ENCODE results near the gene SYT14.

DNA sequence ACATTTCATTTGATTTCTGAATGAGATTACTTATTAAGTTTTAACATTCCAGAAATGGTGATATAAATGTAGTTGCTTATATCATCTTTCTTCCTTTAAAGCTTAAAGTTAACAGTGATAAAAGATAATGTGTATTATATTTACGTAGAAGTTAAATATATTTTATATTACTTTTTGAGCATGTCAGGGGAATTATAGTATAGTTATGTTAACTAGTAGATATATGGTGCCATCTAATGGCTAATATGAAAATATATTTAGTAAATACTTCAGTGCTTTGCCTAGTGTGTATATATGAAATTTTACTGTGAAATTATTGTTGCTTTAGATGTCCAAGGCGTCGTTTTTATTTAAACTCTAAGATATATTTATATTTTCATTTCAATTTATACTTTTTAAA is 51.5 kb downstream of the SYT14 start:
- TF ChIP-seq EZH2 (IDR thresholded peaks at IDR 0.05; ENCODE audit: low read length) (no peak), CTCF (optimal IDR thresholded peaks at IDR 0.05 in 1 of 3, IDR thresholded peaks at IDR 0.05 in 1 of 3, conservative IDR thresholded peaks at IDR 0.05 in 1 of 3; ENCODE audit: extremely low read depth in 1 of 3, insufficient read depth in 2 of 3, low read length in 3 of 3) (no peak)
